ENCODE results near the gene VASN.
"Not testable (repeated sequence)": the region's sequence is repeated elsewhere in the genome, so short reads cannot be mapped to it uniquely, and the experiment has no call there.

Gene VASN

GRCh38 chr16:4337540-4338088 is 34.0 kb upstream of the VASN start:
- DNase-seq (ENCODE audit: low read depth in 2 of 2), result no peak

GRCh38 chr16:4338125-4338582 is 33.5 kb upstream of the VASN start:
- DNase-seq (ENCODE audit: low read depth in 2 of 2), result no peak

- DNase-seq (ENCODE audit: low read depth in 2 of 2), result no peak
Observed at GRCh38 chr16:4338712-4339299, 32.8 kb upstream of the VASN start.

- no peak for DNase-seq (ENCODE audit: low read depth in 2 of 2)
Observed at GRCh38 chr16:4339455-4339854, 32.2 kb upstream of the VASN start.

GRCh38 chr16:4339909-4340308 is 31.7 kb upstream of the VASN start:
- no peak for DNase-seq (ENCODE audit: low read depth in 2 of 2)

- DNase-seq (ENCODE audit: low read depth in 2 of 2), result no peak
Observed at GRCh38 chr16:4340443-4340842, 31.2 kb upstream of the VASN start.

- no peak for DNase-seq (ENCODE audit: low read depth in 2 of 2)
Observed at GRCh38 chr16:4341250-4341649, 30.4 kb upstream of the VASN start.

GRCh38 chr16:4342866-4343744 is 28.5 kb upstream of the VASN start:
- no peak for DNase-seq (ENCODE audit: low read depth in 2 of 2)

GRCh38 chr16:4344300-4344982 is 27.2 kb upstream of the VASN start:
- DNase-seq (ENCODE audit: low read depth in 2 of 2), result not testable (repeated sequence)

GRCh38 chr16:4344983-4345835 is 26.4 kb upstream of the VASN start:
- no peak for DNase-seq (ENCODE audit: low read depth in 2 of 2)

GRCh38 chr16:4345836-4346781 is 25.5 kb upstream of the VASN start:
- no peak for DNase-seq (ENCODE audit: low read depth in 2 of 2)

GRCh38 chr16:4347010-4347409 is 24.6 kb upstream of the VASN start:
- no peak for DNase-seq (ENCODE audit: low read depth in 2 of 2)

GRCh38 chr16:4347765-4348509 is 23.7 kb upstream of the VASN start:
- DNase-seq (ENCODE audit: low read depth in 2 of 2), result no peak

GRCh38 chr16:4349332-4349731 is 22.3 kb upstream of the VASN start:
- DNase-seq (ENCODE audit: low read depth in 2 of 2), result no peak

GRCh38 chr16:4350365-4350786 is 21.3 kb upstream of the VASN start:
- no peak for DNase-seq (ENCODE audit: low read depth in 2 of 2)

- peak; percentile 73 to 77 for DNase-seq (ENCODE audit: low read depth in 2 of 2)
Observed at GRCh38 chr16:4350787-4351659, 20.6 kb upstream of the VASN start, which contains the start of gene PAM16. Gene PAM16, minus strand, starts transcription at chr16:4351321. Its CDS starts 87 bp downstream, at chr16:4351234.

- DNase-seq (ENCODE audit: low read depth in 2 of 2), result no peak
Observed at GRCh38 chr16:4351880-4352279, 19.8 kb upstream of the VASN start.

- DNase-seq (ENCODE audit: low read depth in 2 of 2), result no peak
Observed at GRCh38 chr16:4352843-4353242, 18.8 kb upstream of the VASN start.

Data from fibroblast of skin of left biceps (primary cell).